NB4 (cell line): ENCODE results near the gene HPRT1.
"Not testable (repeated sequence)": the region's sequence is repeated elsewhere in the genome, so short reads cannot be mapped to it uniquely, and the experiment has no call there.

Experiments used
- MYC ChIP-seq: IDR thresholded peaks from 2 replicates; pipeline ENCODE4 v1.6.1; 2011; ENCODE audit warnings: low read depth, low read length
- POLR2A ChIP-seq: IDR thresholded peaks from 2 replicates; pipeline ENCODE4 v1.6.1; 2011; ENCODE audit warnings: mild to moderate bottlenecking; ENCODE audit not compliant: insufficient read length; ENCODE audit errors: extremely low read depth
- TF ChIP-seq, protein P1 (sequence below): IDR thresholded peaks from one replicate; pipeline ENCODE4 v1.5.1; 2012; ENCODE audit warnings: low read depth, low read length

DNA sequence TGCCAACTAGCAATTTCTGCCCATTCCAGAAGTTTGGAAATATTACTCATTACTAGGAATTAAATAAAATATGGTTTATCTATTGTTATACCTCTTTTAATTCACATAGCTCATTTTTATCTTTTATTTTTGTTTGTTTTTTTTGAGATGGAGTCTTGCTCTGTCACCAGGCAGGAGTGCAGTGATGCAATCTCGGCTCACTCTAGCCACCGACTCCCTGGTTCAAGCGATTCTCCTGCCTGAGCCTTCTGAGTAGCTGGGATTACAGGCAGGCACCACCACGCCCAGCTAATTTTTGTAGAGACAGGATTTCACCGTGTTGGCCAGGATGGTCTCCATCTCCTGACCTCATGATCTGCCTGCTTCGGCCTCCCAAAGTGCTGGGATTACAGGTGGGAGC is 4.5 kb downstream of the HPRT1 start:
- TF ChIP-seq, protein P1, sequence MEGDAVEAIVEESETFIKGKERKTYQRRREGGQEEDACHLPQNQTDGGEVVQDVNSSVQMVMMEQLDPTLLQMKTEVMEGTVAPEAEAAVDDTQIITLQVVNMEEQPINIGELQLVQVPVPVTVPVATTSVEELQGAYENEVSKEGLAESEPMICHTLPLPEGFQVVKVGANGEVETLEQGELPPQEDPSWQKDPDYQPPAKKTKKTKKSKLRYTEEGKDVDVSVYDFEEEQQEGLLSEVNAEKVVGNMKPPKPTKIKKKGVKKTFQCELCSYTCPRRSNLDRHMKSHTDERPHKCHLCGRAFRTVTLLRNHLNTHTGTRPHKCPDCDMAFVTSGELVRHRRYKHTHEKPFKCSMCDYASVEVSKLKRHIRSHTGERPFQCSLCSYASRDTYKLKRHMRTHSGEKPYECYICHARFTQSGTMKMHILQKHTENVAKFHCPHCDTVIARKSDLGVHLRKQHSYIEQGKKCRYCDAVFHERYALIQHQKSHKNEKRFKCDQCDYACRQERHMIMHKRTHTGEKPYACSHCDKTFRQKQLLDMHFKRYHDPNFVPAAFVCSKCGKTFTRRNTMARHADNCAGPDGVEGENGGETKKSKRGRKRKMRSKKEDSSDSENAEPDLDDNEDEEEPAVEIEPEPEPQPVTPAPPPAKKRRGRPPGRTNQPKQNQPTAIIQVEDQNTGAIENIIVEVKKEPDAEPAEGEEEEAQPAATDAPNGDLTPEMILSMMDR = not testable (repeated sequence)
- TF ChIP-seq POLR2A, MYC: not testable (repeated sequence)
